Endothelial cell of umbilical vein (primary cell): Measurements from ENCODE around the gene CHN2. TPM values are rescaled to one million over a fixed set of nuclear protein-coding genes. Genes with fewer than 3 reads are reported as not detected.

Experiments
- BruUV-seq: library from RNA; stranded (reverse); fragments of 400-500 nt; replicated peaks from 2 replicates; lab custom pipeline; 2021; lab: Mats Ljungman, UMichigan
- CTCF ChIA-PET: fragments of 300-600, 350-600 bp; sonication (Branson Sonifier 250); formaldehyde crosslinking; loops from one replicate; lab custom pipeline; 2021; ENCODE audit warnings: antibody characterized with exemption, inconsistent platforms; lab: Charles Lee
- POLR2A ChIA-PET: fragments of 300-600, 350-600 bp; sonication (Branson Sonifier 250); formaldehyde crosslinking; loops from one replicate; lab custom pipeline; 2021; ENCODE audit warnings: antibody characterized with exemption, inconsistent platforms; lab: Charles Lee
- DNase-seq: peaks from one replicate; pipeline ENCODE4 v3.0.0-alpha.2; 2011; ENCODE audit warnings: low read depth, low spot score
- FAIRE-seq: peaks from 2 replicates; lab custom pipeline; 2011; peaks lifted over from hg19 to GRCh38; lab: Jason Lieb, UNC
- H2AFZ ChIP-seq: 2 replicates; pipeline ENCODE4 v1.6.0; 2012; ENCODE audit warnings: low read depth, low read length, control low read depth, inconsistent platforms
- H3K27ac ChIP-seq: 2 replicates; pipeline ENCODE4 v1.5.1; 2011; ENCODE audit warnings: low read depth, mild to moderate bottlenecking, control low read depth, low read length, moderate library complexity; ENCODE audit not compliant: insufficient read depth
- H3K27me3 ChIP-seq, 2 experiments: 2 replicates each; pipeline versions ENCODE4 v1.6.0 to v1.6.1; 2011; ENCODE audit warnings: low read length in 2 of 2, mixed read lengths in 1 of 2; ENCODE audit not compliant: control insufficient read depth in 2 of 2, insufficient read depth in 2 of 2
- H3K36me3 ChIP-seq, 2 experiments: 2 replicates in 1 of 2; 3 replicates in 1 of 2; pipeline ENCODE4 v1.5.1; 2011; ENCODE audit warnings: low read length in 2 of 2, mild to moderate bottlenecking in 1 of 2, moderate library complexity in 1 of 2; ENCODE audit not compliant: control insufficient read depth in 2 of 2, insufficient read depth in 2 of 2; ENCODE audit errors: extremely low read depth in 1 of 2
- H3K4me1 ChIP-seq: 3 replicates; pipeline ENCODE4 v1.5.1; 2011; ENCODE audit warnings: mild to moderate bottlenecking, low read length; ENCODE audit not compliant: control insufficient read depth, insufficient read depth; ENCODE audit errors: extremely low read depth
- H3K4me2 ChIP-seq: 2 replicates; pipeline ENCODE4 v1.6.1; 2011; ENCODE audit warnings: low read length, control low read depth, mixed read lengths; ENCODE audit not compliant: insufficient read depth
- H3K4me3 ChIP-seq, 3 experiments: fragments of 200-600 bp in 1 of 3; sonication (generic), shearing (Covaris generic) in 1 of 3; replicated peaks in 1 of 3; 2 replicates each; pipeline ENCODE4 v1.5.1; 2011 to 2016; ENCODE audit warnings: control low read depth in 3 of 3, low read length in 3 of 3, mild to moderate bottlenecking in 2 of 3, inconsistent platforms in 1 of 3, low read depth in 1 of 3, moderate library complexity in 1 of 3; ENCODE audit not compliant: insufficient read depth in 1 of 3
- H3K79me2 ChIP-seq: 2 replicates; pipeline ENCODE4 v1.6.0; 2012; ENCODE audit warnings: low read length, inconsistent platforms; ENCODE audit not compliant: control insufficient read depth, insufficient read depth
- H3K9ac ChIP-seq: replicated peaks from 2 replicates; pipeline ENCODE3; 2011; ENCODE audit warnings: low read length, control low read depth; ENCODE audit not compliant: insufficient read depth; ENCODE audit errors: extremely low read depth
- H3K9me1 ChIP-seq: replicated peaks from 3 replicates; pipeline ENCODE4 v1.6.0; 2011; ENCODE audit warnings: mild to moderate bottlenecking, low read length; ENCODE audit not compliant: control insufficient read depth, insufficient read depth; ENCODE audit errors: extremely low read depth
- H3K9me3 ChIP-seq: replicated peaks from 2 replicates; pipeline ENCODE4 v1.5.1; 2012; ENCODE audit warnings: low read length, inconsistent platforms; ENCODE audit not compliant: control insufficient read depth, insufficient read depth
- H4K20me1 ChIP-seq: replicated peaks from 2 replicates; pipeline ENCODE3; 2011; ENCODE audit warnings: mild to moderate bottlenecking, low read length; ENCODE audit not compliant: control insufficient read depth, insufficient read depth; ENCODE audit errors: extremely low read depth
- CTCF ChIP-seq, 2 donors: IDR thresholded peaks; 1 replicate in 1 of 2; 2 replicates in 1 of 2; pipeline ENCODE4 v1.5.1; 2011; ENCODE audit warnings: low read length in 2 of 2, mild to moderate bottlenecking in 2 of 2, moderate library complexity in 2 of 2, control low read depth in 1 of 2, inconsistent platforms in 1 of 2, low read depth in 1 of 2; ENCODE audit not compliant: insufficient read depth in 1 of 2; ENCODE audit errors: extremely low read depth in 1 of 2
- GATA2 ChIP-seq: IDR thresholded peaks from 2 replicates; pipeline ENCODE4 v1.7.0; 2011; ENCODE audit warnings: low read depth, mild to moderate bottlenecking, moderate library complexity, mixed read lengths, low read length; ENCODE audit not compliant: insufficient read length, insufficient read depth
- JUN ChIP-seq: IDR thresholded peaks from 2 replicates; pipeline ENCODE4 v1.6.1; 2011; ENCODE audit warnings: borderline replicate concordance, low read depth; ENCODE audit not compliant: insufficient read length, insufficient read depth
- MYC ChIP-seq: IDR thresholded peaks from one replicate; pipeline ENCODE4 v1.6.1; 2011; ENCODE audit warnings: mild to moderate bottlenecking, low read depth, low read length
- POLR2A ChIP-seq: IDR thresholded peaks from 2 replicates; pipeline ENCODE4 v1.6.1; 2012; ENCODE audit warnings: low read depth, mild to moderate bottlenecking, control low read depth, low read length
- POLR2AphosphoS5 ChIP-seq: IDR thresholded peaks from 2 replicates; pipeline ENCODE4 v1.6.1; 2012; ENCODE audit warnings: low read depth, mild to moderate bottlenecking, control low read depth, low read length, moderate library complexity; ENCODE audit not compliant: insufficient read depth
- dilution Hi-C: fragments of 300-500 bp; cut with MboI; formaldehyde crosslinking; loops from one replicate; pipeline ENCODE4 v1.15.0; 2019; ENCODE audit warnings: low sequenced_read_pairs; ENCODE audit not compliant: extremely low pct_ligation_motif_present
- intact Hi-C: fragments of 100-400 bp; cut with micrococcal nuclease; formaldehyde crosslinking; loops from one replicate; pipeline ENCODE4 v1.10.0; 2022
- polyA plus RNA-seq, 4 experiments: library from polyadenylated mRNA; depleted of rRNA in 3 of 4; stranded (reverse) in 3 of 4; unstranded in 1 of 4; fragments of >200 nt; gene quantifications; 2 replicates each; pipeline versions ENCODE4 v1.2.1 to v1.2.3, GENCODE V29; 2011 to 2012; ENCODE audit warnings: missing spikeins in 1 of 4
- total RNA-seq: library from RNA; stranded (reverse); gene quantifications from 2 replicates; pipeline ENCODE4 v1.2.3, GENCODE V29; 2021

CHN2 gene
- total and polyA plus RNA-seq, 2 donors (not counting 3 experiments of a cell fraction or from before 2014, with no cell fraction given): 1.4 to 5.0 TPM

GRCh38 chr7:29288181-29289091 lies 93.9 kb downstream of the CHN2 start:
- TF ChIP-seq POLR2AphosphoS5 (no peak), CTCF (IDR thresholded peaks at IDR 0.05; ENCODE audit: extremely low read depth in 1 of 2, insufficient read depth in 1 of 2, low read depth in 1 of 2, low read length in 2 of 2) (no peak), POLR2A (no peak), JUN (no peak), MYC (no peak), GATA2 (no peak)
- H3K27me3 ChIP-seq: no peaks in the 10 kb centered on the region
- no peaks in the 10 kb centered on the region for H4K20me1 ChIP-seq
- no peak overlapping the region for H3K9ac ChIP-seq
- ChIA-PET POLR2A (no interaction called here), CTCF (interaction anchor here (1.5 to 2.5 kb wide), 2 partner anchors 8 to 98 kb away, joined by 4 to 13 read pairs; no protein-coding TSS in a partner anchor)
- no peaks in the 10 kb centered on the region for H3K79me2 ChIP-seq
- H3K9me1 ChIP-seq: no peaks in the 10 kb centered on the region
- H3K4me3 ChIP-seq: no peak overlapping the region
- FAIRE-seq (no peak), DNase-seq (no peak)
- no TSS peak for BruUV-seq
- H2AFZ ChIP-seq: no peak overlapping the region
- dilution Hi-C loops (no loop called here), intact Hi-C loops (no loop called here)
- H3K27ac ChIP-seq: no peak overlapping the region
- H3K4me1 ChIP-seq: peaks cover 6% of the 10 kb centered on the region
- H3K4me2 ChIP-seq: no peak overlapping the region
- no peaks in the 10 kb centered on the region for H3K9me3 ChIP-seq
- H3K36me3 ChIP-seq: no peaks in the 10 kb centered on the region
